ENCODE results near the gene MYH15.

MYH15 gene

DNA sequence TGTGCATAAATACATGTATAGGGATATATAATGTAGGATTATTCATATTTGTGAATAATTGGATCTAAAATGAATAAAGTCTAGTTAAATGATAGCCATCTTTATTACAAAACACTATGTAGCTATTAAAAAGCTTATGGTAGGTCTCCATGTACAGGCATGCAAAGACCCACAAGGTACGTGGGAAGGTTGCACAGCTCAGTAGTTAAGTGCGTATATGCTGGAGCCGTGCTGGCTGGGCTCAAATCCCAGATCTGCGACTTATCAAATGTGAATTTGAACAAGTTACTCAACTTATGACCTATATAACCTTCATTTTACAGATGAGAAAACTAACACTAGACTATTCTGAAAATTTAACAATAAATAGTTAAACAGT, 100.6 kb downstream of the MYH15 start:
- no peak for DNase-seq

DNA sequence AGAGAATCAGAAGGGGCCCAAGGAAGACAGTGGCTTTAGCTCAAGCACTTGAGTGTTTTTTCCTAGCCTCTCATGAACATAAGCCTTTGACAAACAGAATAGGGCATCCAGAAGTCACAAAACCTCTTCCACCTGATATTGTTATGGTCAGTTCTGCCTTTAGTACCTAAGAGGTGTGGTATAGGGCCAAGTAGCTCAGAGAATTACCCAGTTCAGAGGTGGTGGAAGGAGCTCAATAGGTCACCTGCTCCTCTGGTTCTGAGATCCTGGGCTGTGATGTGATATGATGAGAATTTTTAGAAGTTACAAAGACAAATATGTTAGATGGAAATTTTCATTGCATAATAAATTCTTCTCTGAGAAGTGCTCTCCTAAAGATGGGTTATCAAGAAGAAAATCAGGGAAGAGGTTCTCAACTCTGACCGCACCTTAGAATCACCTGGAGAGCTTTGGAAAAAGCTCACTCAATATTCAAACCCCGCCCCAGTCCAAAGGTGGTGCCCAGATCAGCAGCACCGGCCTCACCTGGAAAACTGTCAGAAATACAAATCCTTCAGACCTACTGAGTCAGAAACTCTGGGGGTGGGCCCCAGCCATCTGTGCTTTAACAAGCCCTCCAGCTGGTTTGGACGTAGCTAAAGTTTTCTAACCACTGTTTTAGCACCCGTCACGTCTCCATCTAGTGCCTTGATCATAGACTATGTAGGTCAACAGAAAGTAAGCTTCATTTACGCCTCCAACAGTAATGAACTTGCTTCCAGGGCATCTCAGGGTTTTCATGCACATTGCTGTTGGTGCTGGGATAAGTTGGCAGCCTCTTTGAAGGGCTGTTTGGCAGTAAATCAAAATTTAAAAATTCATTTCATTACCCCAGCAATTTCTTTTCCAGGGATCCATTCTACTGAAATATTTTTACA, 101.3 kb downstream of the MYH15 start:
- DNase-seq: no peak

DNA sequence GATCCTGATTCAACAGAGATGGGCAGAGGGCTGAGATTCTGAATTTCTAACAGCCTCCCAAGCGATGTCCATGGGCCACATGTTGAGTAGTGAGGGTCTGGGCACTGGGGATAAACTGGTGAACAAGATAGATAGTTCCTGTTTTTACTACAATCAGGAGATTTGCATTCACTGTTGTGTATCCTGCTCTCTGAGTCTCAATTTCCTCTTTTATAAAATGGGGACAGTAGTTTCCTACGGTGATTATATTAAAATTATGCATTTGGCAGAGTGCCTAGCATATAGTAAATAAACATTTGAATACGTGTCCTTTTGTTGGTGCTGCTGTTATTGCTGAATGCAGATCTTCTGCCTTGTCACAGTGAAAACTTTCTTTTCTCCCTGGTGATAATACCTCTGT, 102.5 kb downstream of the MYH15 start:
- no peak for DNase-seq

DNA sequence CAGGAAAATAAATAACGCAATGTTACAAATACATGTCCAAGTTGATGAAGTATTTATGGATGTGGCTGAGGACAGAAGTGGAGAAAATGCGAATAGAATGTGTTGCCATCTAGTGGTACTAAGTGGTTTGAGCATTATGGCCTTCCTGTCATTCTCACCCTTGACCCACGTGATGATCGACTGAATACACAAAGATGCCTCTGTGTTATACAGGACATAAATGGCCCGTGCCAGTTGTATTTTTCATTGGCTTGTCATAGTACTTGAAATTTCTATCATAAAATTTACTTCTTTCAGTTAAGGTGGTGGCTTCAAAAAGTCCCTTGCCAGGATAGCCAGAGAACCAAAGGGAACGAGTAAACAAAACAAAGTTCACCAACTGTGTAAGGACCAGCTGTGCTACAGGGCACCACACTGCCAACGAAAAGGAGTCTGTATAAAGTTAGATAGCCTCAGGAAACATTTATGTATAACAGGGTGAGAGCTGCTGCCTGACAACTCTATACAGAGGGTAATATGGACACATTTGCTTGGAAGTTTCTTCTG, 103.7 kb downstream of the MYH15 start:
- peak; percentile 41 for DNase-seq

DNA sequence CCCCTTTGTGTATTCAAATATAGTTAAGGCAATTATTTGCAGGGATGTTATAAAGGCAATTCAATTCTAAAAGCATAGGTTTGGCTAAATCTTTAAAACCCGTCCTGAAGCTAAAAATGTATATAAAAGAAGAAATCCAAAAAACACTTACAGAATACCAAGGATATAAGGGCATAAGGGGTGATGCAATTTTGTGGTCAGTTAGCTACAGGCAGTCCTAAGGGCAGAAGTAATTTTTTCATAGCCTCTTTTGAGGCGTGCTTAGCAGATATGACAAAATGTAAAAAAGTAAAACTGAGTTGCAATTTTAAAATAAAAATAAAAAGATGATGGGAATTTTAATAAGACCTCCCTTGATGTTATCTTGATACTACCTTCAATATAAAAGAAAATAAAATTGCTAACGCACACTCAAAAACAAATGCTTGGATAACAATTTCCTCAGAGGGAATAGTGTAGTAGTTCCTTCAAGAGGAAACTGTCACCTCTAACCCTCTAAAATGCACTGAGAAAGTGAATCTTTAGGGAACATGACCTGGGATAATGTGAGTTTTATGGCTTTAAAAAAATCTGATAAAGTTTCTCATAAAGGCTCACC, 104.2 kb downstream of the MYH15 start:
- no peak for DNase-seq

DNA sequence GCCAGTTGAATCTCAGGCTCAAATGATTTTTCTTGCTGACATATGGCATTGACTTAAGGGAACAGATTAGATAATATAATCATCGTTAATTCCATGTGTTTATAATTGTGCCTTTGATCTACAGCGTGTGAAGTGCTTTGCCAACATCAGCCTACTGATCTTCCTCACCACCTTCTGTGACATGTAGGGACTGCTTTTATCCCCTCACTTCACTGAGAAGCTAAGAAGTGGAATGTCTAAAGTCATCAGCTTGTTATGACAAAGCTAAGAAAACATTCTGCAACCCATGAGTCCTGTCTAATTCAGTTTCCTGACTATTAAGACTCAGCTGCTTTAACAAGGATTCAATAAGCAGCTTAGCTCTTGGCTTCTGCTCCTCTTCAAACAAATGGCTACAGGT, 106.0 kb downstream of the MYH15 start:
- no peak for DNase-seq

DNA sequence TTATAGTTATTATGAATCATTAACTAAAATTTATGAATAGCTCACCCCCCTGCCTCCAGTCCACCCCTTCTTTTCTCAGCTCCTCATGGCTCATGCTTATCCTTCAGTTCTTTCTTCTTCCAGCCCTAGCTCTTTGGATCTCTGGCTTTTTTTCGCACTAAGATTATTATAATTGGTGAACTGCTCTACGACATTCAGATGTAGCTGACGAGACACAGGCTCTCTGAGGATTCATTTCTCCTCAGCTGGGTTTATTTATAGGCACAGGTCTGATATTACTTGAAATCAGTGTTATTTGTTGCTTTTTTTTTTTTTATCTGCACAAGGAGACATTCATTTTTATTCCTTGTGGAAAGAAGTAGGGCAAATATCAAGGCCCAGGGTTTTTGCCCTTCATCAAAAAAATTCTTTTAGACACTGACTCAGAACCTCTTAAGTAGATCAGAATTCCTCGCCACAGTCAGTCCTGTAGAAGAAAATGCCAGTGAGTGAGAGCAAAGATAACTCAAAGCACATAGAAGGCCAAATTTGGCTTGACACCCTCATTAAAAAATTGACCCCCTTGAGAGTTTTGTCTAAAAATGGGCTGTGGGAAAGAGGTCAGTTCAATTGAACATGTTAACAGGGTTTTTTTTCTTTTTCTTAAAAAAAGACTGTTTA, 106.6 kb downstream of the MYH15 start:
- no peak for DNase-seq

DNA sequence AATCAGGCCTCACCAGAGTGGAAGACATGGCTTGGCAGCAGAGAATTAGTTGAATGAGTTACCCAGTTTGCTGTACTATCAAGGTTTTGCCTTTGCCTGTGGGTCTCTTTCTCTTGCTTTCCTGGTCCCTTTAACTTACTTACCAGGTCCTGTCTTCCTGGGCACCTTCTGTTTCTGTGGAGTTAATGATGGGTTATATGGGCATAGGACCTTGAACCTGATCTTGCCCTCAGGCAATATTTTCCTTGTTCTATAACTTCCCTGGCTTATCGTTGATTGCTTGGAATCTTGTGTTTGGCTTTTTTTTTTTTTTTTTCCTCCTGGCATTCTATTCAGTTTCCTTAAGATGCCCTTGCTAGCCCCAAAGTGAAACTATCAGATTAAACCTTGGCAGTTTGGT, 107.2 kb downstream of the MYH15 start:
- no peak for DNase-seq

DNA sequence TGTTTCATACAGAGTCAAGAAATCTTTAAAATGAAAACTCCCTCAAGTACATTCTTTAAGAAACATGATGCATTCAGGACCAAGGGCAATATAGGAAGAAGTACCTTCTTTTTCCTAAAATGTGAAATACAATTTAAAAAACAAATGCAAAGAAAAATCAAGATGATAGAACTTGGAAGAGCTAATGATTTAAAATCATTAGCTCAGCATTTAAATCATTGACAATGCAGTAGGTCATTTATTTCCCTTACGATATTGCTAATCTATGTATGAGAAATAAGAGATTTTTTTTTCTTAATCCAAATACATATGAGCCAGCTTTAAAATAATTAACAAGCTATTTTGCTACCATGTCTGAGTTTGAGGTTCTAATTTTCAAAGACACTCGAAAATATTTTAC, 108.6 kb downstream of the MYH15 start:
- DNase-seq: no peak

DNA sequence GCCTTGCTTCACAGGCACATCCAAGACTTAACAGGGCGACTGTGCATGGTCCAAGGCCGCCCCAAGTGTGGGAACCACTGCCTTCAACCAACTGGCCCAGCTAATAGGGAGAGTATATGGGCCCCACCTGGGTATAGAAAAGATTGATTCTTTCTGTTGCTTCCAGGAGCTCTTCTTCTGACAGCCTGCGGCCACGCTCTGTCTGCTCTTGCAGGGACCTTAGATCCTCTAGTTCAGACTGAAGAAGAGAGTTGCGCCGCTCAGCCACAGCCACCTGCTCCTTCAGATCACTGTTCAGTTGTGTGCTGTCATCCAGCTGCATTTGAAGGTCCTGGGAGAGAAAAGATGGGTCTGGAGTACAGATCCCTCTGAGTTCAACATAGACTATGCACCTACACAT, 111.9 kb downstream of the MYH15 start:
- no peak for DNase-seq

DNA sequence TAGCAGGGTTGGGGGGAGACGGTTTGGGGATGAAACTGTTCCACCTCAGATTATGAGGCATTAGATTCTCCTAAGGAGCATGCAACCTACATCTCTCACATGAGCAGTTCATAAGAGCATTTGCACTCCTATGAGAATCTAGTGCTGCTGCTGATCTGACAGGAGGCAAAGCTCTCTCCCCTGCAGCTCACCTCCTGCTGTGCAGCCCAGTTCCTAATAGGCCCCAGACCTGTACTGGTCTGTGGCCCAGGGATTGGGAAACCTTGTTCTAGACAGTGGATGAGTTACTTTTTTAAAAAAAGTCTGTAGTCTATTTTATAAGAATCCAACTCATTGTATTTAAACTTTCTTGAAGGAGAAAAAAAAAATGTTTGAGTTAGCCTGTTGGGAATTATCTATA, 114.1 kb downstream of the MYH15 start:
- DNase-seq: no peak

DNA sequence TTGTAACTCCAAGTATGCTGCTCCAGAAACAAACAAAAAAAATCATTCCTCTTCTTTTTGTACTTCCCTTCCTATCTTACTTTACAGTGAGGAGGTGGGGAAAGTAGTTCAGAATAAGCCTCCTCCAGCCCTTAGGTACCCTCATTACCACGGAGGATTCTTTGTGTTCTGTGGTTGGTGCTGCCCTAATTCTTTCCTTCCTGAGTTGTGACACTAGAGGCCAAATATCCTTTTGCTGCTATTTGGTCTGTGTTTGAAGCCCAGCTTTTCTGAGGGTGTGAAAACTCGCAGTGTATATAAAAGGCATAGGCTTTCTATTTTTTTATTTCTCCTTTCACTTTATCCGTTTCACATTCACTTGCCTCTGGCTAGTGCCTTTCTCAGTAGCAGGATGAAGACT, 115.8 kb downstream of the MYH15 start:
- no peak for DNase-seq

DNA sequence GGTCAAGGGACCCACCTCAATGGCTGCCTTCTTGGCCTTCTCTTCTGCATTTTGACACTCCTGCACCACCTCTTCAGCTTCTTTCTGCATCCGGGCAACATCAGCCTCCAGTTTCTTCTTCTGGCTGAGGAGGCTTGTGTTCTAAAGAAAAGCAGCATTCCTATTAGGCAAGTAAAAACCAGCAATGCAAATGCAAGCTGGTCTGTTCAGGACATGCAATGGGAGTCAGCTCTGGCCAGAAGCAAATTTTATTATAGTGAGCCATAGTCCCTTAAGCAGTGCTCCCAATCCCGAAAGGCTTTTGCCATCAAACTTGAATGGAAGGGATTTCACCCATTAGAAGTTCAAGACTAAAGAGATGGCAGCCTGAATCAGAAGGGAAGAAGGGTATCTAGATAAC, 116.4 kb downstream of the MYH15 start:
- DNase-seq: no peak

DNA sequence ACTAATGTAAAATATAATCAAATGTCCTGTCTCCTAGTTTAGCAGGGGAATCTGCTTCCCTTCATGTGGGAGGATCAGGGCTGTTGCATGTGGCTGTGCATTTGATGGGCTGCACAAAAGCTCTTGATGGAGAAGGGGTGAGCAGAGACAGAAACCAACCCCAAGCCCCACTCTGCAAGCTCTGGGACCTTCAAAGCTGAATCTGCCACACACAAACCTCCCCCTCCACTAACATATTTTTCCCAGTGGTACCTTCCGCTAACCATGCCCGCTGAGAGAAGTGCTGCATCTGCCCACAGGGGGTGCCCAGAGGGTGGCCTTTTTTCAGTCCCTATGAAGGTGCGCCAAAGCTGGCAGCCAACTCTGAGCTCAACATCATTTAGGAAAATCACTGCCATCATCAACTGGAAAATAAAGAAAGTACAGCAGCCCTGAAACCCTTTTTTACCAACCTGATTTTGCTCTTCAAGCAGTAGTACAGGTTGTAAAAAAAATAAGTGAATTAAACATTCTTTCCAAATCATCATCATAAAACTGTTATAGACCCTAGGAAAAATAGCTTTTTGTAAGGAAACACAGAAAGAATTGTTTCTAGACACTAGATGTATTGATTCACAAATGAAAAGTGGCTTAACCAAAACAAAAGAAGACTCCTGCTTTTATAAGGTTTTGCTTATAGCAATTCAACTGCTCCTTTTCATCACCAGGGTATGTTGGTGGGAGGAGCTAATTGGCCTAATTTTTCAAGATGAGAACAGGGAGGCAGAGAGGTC, 117.1 kb downstream of the MYH15 start:
- no peak for DNase-seq

DNA sequence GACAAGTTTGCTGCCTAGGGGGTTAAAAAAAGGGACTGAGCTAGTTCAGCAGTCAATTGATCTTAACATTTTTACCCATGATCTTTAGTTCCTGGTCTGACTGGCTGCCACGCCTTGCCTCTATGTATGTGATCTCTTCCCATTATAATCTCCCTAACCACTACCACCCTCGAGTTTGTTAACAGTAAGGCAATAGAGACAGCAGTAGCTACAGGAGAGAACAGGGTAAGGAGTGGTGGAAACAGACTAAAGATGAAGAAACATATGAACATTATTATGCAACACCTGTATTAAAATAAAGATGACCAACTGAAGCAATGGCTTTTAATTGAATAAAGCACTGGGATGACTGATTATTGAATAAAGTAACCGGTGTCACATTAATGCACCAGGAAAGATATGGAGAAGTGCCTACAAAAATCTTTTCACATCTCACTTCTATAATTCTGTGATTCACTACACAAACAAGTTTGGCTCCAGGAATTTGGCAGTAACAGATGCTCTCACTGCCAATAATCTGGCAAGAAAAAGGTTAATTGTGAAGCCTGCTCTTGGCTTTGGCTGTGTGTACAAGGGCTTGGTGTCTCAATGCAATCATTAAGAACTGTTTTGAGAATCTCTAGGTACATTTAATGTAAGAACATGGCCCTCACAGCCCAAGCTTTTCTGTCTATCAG, 118.3 kb downstream of the MYH15 start:
- no peak for DNase-seq

DNA sequence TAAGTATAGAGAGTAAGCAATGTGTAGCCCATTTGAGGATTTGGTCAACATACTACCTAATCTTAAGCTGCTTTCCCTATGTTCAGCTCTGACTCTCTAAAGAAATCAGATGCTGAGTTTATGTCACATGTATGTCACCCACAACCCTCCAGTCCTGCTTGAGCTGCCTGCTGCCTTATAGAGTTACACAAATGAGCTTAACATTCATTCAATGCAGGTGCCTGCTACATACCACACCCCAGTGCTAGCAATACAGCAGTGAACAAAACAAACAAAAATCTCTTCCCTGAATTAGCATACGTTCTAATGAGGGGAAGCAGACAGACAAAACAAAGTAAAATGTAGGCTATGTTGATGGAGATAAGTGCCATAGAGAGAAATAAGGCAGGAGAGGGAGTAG, 121.0 kb downstream of the MYH15 start:
- no peak for DNase-seq

DNA sequence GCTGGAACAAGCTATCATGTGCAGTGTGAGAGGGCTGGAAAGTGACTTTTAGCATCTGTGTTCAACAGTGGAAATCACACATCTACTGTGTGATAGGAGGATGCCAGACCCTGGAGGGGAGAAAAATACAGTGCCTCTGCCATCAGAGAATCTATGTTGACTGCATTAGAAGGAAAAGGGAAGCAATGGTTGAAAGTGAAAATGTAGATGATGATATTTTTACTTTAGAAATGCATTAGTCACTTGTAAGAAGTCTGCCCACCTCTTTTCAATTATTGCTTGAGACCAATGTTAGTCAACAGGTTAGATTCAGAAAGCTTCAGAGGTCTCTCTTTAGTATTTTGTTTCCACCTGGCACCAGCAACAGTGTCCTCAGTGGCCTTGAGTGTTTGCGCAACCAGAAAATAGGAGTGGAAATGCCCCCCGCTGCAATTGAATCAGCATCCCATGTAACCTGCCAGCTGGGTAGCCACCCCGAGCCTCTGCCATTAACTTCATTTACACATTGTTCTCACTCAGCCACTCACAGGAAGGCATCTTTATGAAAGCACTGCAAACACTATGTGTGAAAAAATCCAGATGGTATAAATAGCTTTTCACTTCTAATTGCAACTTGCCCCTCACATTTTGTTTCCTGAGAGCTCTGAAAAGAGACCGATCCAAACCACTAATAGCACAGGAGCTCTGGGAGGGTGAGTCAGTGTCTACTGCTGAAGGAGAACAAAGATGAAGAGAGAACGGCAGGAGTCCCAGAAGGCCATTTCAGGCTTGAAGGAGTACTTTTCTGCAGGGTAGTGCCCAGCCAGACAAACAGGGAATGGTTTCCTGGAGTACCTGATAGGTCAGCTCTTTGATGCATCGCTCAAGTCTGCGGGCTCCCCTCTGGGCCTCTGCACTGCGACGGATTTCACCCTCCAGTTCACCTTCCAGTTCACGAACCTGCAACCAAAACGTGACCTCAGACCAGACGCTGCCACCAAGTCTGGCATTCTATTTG, 122.0 kb downstream of the MYH15 start:
- DNase-seq: no peak

DNA sequence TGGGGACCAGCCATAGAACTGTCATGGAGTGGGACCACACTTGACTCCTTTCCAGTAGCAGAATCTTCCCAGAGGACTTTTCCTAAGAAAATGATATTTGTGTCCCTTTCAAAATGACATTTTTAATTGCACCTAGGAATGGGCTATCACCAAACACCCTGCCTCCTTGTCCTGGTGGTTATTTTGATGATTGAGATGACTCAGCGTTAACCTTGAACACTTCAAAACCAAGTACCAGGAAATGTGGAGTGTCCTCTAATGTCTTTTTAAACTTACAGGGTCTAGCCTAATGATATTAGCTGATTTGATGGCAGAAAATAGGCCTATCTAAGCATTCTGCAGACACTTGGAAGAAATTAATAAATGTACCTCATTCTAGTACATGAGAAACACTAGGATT, 123.3 kb downstream of the MYH15 start:
- no peak for DNase-seq

DNA sequence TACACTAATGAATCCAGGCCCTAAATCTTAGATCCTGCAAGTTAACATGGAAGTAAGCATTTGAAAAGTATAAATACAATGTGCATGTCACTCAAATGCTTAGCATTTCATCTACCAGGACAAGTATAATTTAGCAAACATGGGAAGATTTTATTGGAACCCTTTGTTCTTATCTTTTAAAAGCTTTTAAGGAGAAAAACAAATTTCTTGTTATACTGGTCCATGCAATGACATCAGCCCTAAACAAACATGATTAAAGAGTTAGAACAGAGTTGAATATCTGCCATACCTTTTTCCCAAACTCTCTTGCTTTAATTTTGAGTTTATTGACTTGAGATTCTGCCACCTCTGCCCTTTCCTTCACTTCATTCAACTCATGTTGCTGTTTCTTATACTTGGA, 127.1 kb downstream of the MYH15 start:
- no peak for DNase-seq

DNA sequence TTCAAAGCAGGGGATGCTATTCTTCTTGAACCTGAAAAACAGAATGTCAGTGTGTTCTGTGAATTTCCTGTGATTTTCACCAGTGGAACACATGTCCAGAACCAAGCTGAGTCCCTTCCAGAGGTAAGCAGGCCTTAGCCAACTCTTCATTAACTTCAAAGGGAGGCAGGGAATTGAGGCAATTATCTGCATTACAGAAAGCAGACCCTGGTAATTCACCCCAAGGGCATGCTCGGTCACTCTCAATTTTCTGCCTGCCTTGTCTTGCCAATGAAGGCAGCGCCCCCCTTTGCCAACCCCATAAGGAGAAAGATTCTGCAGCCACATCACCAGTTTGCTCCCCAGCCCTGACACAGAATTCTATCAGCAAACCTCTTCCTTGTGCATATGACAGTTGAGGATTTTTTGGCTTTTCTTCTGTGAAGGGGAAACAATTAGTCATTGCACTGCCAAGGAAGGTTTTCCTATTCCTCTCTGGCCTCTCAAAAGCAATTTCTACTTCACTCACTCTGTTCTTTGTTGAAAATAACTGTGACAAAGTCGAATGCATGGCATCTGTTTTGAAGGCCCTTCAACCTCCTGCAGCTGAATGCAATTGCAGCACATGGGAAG, 128.8 kb downstream of the MYH15 start:
- no peak for DNase-seq

All from NCI-H774 (cell line).